WTC11 (cell line): Measurements from ENCODE around the gene ARHGEF37. TPM values are rescaled to one million over a fixed set of nuclear protein-coding genes. Genes with fewer than 3 reads are reported as not detected.
A peak's percentile ranks its signal among the peaks of the same experiment; 100 is the strongest.

Source experiments
- ATAC-seq: fragments of 200-7000 bp; cut with Tn5 transposase; 2 replicates; pipeline ENCODE4 v1.10.0; 2021; ENCODE audit warnings: mild to moderate bottlenecking, moderate library complexity
- CTCF ChIA-PET: fragments of 300-600 bp; sonication (Branson Sonifier 250); formaldehyde crosslinking; loops from one replicate; lab custom pipeline; 2021; ENCODE audit warnings: antibody characterized with exemption; lab: Charles Lee
- POLR2A ChIA-PET: fragments of 350-600 bp; sonication (Branson Sonifier 250); formaldehyde crosslinking; loops from one replicate; lab custom pipeline; 2021; ENCODE audit warnings: antibody characterized with exemption; lab: Charles Lee
- DNase-seq: peaks from one replicate; pipeline ENCODE4 v3.0.0; 2021; ENCODE audit warnings: low spot score
- H3K27ac Mint-ChIP-seq: 2 replicates; pipeline ENCODE4 v1.8.0; 2021; ENCODE audit warnings: mixed read lengths
- H3K27me3 Mint-ChIP-seq: 2 replicates; pipeline ENCODE4 v1.8.0; 2021; ENCODE audit warnings: low read depth, mild to moderate bottlenecking, moderate library complexity, mixed read lengths
- H3K36me3 Mint-ChIP-seq: 2 replicates; pipeline ENCODE4 v1.8.0; 2021; ENCODE audit warnings: mixed read lengths
- H3K4me1 Mint-ChIP-seq: 2 replicates; pipeline ENCODE4 v1.8.0; 2022; ENCODE audit warnings: mixed read lengths
- H3K4me3 Mint-ChIP-seq: 2 replicates; pipeline ENCODE4 v1.8.0; 2021; ENCODE audit warnings: mild to moderate bottlenecking, moderate library complexity, mixed read lengths
- H3K9me3 Mint-ChIP-seq: 2 replicates; pipeline ENCODE4 v1.8.0; 2021; ENCODE audit warnings: mixed read lengths
- FOXJ3 ChIP-seq: sonication (generic); formaldehyde crosslinking; IDR thresholded peaks from 2 replicates; pipeline ENCODE4 v1.9.0; 2021; ENCODE audit warnings: missing genetic modification reagents, mild to moderate bottlenecking, borderline replicate concordance
- GABPB1 ChIP-seq: sonication (generic); formaldehyde crosslinking; IDR thresholded peaks from 2 replicates; pipeline ENCODE4 v1.8.1; 2023; ENCODE audit warnings: mild to moderate bottlenecking, missing genetic modification reagents
- JUN ChIP-seq: sonication (generic); formaldehyde crosslinking; IDR thresholded peaks from 2 replicates; pipeline ENCODE4 v1.8.0; 2023; ENCODE audit warnings: mild to moderate bottlenecking, missing genetic modification reagents
- KAT7 ChIP-seq: sonication (generic); formaldehyde crosslinking; IDR thresholded peaks from 2 replicates; pipeline ENCODE4 v1.8.1; 2023; ENCODE audit warnings: missing genetic modification reagents, mild to moderate bottlenecking, borderline replicate concordance
- MYBL2 ChIP-seq: sonication (generic); formaldehyde crosslinking; IDR thresholded peaks from 2 replicates; pipeline ENCODE4 v1.8.1; 2023; ENCODE audit warnings: mild to moderate bottlenecking, moderate library complexity, missing genetic modification reagents
- NR3C1 ChIP-seq: sonication (generic); formaldehyde crosslinking; conservative IDR thresholded peaks from 2 replicates; pipeline ENCODE4 v1.8.1; 2023; ENCODE audit warnings: low read depth, mild to moderate bottlenecking, missing genetic modification reagents
- STAT6 ChIP-seq: sonication (generic); formaldehyde crosslinking; conservative IDR thresholded peaks from 2 replicates; pipeline ENCODE4 v1.8.1; 2023; ENCODE audit warnings: mild to moderate bottlenecking, low read depth, missing genetic modification reagents, moderate library complexity
- ZNF219 ChIP-seq: sonication (generic); formaldehyde crosslinking; IDR thresholded peaks from 2 replicates; pipeline ENCODE4 v1.8.0; 2023; ENCODE audit warnings: missing genetic modification reagents, mild to moderate bottlenecking, borderline replicate concordance
- ZNF512 ChIP-seq: sonication (generic); formaldehyde crosslinking; IDR thresholded peaks from 2 replicates; pipeline ENCODE4 v1.8.1; 2022; ENCODE audit warnings: missing genetic modification reagents, borderline replicate concordance
- ZNF671 ChIP-seq: fragments of 250-450 bp; sonication (Bioruptor Pico); IDR thresholded peaks from 2 replicates; pipeline ENCODE4 v1.8.0; 2021; ENCODE audit warnings: mild to moderate bottlenecking
- total RNA-seq: library from RNA; stranded (reverse); gene quantifications from 3 replicates; pipeline ENCODE4 v1.2.3, GENCODE V29; 2021
- TF ChIP-seq, protein P1 (sequence below): sonication (generic); formaldehyde crosslinking; IDR thresholded peaks from 2 replicates; pipeline ENCODE4 v1.8.1; 2022; ENCODE audit warnings: mild to moderate bottlenecking, moderate library complexity, missing genetic modification reagents
- TF ChIP-seq, protein P2 (sequence below): sonication (generic); formaldehyde crosslinking; IDR thresholded peaks from 2 replicates; pipeline ENCODE4 v1.8.1; 2023; ENCODE audit warnings: mild to moderate bottlenecking, missing genetic modification reagents
- TF ChIP-seq, protein P3 (sequence below): fragments of 250-450 bp; sonication (Bioruptor Pico); conservative IDR thresholded peaks from 2 replicates; pipeline ENCODE4 v1.9.0; 2021; ENCODE audit warnings: mild to moderate bottlenecking

ARHGEF37 gene
- total RNA-seq, 1 experiment from 2014 or later, result 1.1 TPM

DNA sequence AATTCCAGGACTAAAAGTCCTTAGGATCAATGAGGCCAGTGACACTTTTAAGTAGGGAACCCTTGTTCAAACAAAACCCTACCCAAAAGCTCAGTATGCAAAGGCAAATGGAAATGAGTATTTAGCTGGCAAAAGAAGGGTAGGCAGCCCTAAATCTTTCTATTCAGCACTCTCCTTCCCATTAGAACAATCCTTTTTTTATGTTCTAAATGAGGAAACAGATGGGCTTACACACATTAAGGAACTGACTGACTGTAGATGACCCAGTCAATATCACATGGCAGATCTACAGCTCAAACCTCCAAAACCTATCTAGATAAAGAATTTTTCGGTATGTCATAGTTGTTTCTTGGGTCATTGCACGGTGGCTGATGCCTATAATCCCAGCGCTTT, 37.3 kb upstream of the ARHGEF37 start:
- Mint-ChIP-seq H3K36me3 (peaks cover 65% of the 10 kb centered on the region), H3K4me3 (no peak overlapping the region), H3K27ac (no peak overlapping the region), H3K4me1 (peaks cover 47% of the 10 kb centered on the region), H3K27me3 (no peaks in the 10 kb centered on the region), H3K9me3 (no peaks in the 10 kb centered on the region)
- DNase-seq (no peak), ATAC-seq (no peak)
- CTCF ChIA-PET, result interaction anchor here (1.0 to 1.6 kb wide), 3 partner anchors 19 to 177 kb away, joined by 3 to 4 read pairs (median 3); no protein-coding TSS in a partner anchor
- POLR2A ChIA-PET, result interaction anchor here (1.0 to 1.5 kb wide), 2 partner anchors 19 to 25 kb away, joined by 3 to 5 read pairs; no protein-coding TSS in a partner anchor
- TF ChIP-seq FOXJ3 (CRISPR knock-in tag), result no peak
- TF ChIP-seq, protein P1, sequence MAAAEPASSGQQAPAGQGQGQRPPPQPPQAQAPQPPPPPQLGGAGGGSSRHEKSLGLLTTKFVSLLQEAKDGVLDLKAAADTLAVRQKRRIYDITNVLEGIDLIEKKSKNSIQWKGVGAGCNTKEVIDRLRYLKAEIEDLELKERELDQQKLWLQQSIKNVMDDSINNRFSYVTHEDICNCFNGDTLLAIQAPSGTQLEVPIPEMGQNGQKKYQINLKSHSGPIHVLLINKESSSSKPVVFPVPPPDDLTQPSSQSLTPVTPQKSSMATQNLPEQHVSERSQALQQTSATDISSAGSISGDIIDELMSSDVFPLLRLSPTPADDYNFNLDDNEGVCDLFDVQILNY (CRISPR knock-in tag), result no peak
- TF ChIP-seq NR3C1 (CRISPR knock-in tag), result no peak
- TF ChIP-seq, all 79 proteins: peak for 0

DNA sequence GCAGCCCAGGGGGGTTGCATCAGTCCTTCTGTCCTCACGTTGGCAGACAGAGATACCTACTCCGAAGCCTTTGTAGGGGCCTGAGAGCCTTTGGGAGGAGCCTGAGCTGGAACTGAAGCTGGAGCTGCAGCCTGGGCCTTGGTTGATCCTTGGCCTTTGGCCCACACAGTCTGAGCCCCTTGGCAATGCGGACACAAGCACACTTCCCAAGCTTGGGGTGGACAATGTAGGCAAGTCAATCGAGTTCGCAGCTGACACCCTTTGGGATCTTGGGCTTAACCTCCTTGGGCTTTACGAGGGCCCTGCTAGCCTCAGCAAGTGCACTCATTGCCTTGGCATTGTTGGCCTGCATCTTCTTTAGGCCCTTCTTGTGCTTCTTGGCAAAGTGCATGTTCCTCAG, 36.0 kb upstream of the ARHGEF37 start:
- peaks cover 73% of the 10 kb centered on the region for H3K36me3 Mint-ChIP-seq
- POLR2A ChIA-PET, result interaction anchor here (1.0 kb wide), 1 partner anchor 26 kb away, joined by 3 read pairs; no protein-coding TSS in a partner anchor
- DNase-seq, result no peak
- H3K27ac Mint-ChIP-seq, result peak overlapping the region; percentile 90
- no peaks in the 10 kb centered on the region for H3K27me3 Mint-ChIP-seq
- ATAC-seq, result no peak
- H3K4me3 Mint-ChIP-seq, result no peak overlapping the region
- TF ChIP-seq, protein P2, sequence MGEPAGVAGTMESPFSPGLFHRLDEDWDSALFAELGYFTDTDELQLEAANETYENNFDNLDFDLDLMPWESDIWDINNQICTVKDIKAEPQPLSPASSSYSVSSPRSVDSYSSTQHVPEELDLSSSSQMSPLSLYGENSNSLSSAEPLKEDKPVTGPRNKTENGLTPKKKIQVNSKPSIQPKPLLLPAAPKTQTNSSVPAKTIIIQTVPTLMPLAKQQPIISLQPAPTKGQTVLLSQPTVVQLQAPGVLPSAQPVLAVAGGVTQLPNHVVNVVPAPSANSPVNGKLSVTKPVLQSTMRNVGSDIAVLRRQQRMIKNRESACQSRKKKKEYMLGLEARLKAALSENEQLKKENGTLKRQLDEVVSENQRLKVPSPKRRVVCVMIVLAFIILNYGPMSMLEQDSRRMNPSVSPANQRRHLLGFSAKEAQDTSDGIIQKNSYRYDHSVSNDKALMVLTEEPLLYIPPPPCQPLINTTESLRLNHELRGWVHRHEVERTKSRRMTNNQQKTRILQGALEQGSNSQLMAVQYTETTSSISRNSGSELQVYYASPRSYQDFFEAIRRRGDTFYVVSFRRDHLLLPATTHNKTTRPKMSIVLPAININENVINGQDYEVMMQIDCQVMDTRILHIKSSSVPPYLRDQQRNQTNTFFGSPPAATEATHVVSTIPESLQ, result no peak
- TF ChIP-seq NR3C1 (CRISPR knock-in tag) (no peak), GABPB1 (CRISPR knock-in tag) (no peak), ZNF219 (CRISPR knock-in tag) (no peak), JUN (no peak), MYBL2 (CRISPR knock-in tag) (no peak), ZNF512 (no peak), KAT7 (no peak), ZNF671 (CRISPR knock-in tag) (no peak), STAT6 (no peak)
- TF ChIP-seq, protein P3, sequence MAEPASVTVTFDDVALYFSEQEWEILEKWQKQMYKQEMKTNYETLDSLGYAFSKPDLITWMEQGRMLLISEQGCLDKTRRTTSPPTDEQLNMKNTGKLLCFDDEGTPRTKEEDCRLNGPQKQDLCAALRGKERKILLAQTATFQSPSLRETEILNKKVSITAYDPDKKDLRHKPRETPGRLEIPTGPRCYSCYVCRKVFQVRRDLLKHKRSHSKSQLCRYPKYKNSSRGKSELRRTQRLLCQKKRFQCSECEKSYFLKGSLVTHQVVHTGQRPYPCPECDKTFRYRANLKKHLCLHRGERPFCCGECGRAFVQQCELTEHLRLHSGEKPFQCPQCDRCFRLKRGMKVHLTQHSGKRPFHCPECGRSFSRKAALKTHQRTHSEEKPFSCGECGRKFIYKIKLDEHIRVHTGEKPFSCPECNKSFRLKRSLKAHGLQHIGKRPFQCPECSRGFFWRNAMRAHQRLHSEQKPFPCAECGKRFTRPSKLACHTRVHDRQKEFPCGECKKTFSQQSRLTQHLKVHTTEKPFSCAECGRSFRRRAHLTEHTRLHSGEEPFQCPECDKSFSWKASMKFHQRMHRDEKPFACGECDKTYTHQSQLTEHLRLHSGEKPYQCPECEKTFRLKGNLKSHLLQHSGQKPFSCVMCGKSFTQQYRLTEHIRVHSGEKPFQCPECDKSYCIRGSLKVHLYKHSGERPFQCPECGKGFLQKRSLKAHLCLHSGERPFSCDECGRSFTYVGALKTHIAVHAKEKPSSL (CRISPR knock-in tag), result no peak
- CTCF ChIA-PET, result interaction anchor here (0.5 to 1.0 kb wide), 2 partner anchors 11 to 105 kb away, joined by 3 to 6 read pairs; no protein-coding TSS in a partner anchor
- H3K9me3 Mint-ChIP-seq, result no peaks in the 10 kb centered on the region
- peaks cover 50% of the 10 kb centered on the region for H3K4me1 Mint-ChIP-seq
